ENCODE measurements around the gene PBX2. TPM values are rescaled to one million over a fixed set of nuclear protein-coding genes. Genes with fewer than 3 reads are reported as not detected.

Gene PBX2
- total and polyA plus RNA-seq, 4 donors: 1.5 to 52.5 (median 18.7) TPM

GRCh38 chr6:32203426-32204267 is 13.6 kb upstream of the PBX2 start:
- no peak overlapping the region for H3K27ac ChIP-seq (ENCODE audit: low read depth in 1 of 2, low read length in 2 of 2)

GRCh38 chr6:32202186-32202585 is 12.2 kb upstream of the PBX2 start:
- no peaks in the 10 kb centered on the region for H3K36me3 ChIP-seq (ENCODE audit: control insufficient read depth in 4 of 4, insufficient read depth in 3 of 4, low read depth in 1 of 4, low read length in 3 of 4)
- no peak overlapping the region for H3K9ac ChIP-seq (ENCODE audit: low read depth in 1 of 2, low read length in 2 of 2)
- H3K27me3 ChIP-seq (ENCODE audit: control insufficient read depth in 4 of 4, insufficient read depth in 4 of 4, low read length in 3 of 4): no peaks in the 10 kb centered on the region
- no peak for DNase-seq (ENCODE audit: low spot score)
- no peaks in the 10 kb centered on the region for H3K9me3 ChIP-seq (ENCODE audit: control insufficient read depth in 4 of 4, low read length in 3 of 4)
- 83% methylated on average over 9 of the region's 9 CpGs for WGBS
- no peak overlapping the region for H3K27ac ChIP-seq (ENCODE audit: low read depth in 1 of 2, low read length in 2 of 2)
- H3K4me3 ChIP-seq (ENCODE audit: low read depth in 1 of 3, low read length in 3 of 3): no peak overlapping the region
- peaks cover 0 to 2% (median under 1%) of the 10 kb centered on the region in 4 donors for H3K4me1 ChIP-seq (ENCODE audit: control insufficient read depth in 4 of 4, insufficient read depth in 4 of 4, low read length in 3 of 4)
- TF ChIP-seq CTCF (IDR thresholded peaks at IDR 0.05; ENCODE audit: low read depth, low read length, missing input control): no peak
- no peak for TF ChIP-seq FOXA1 (IDR thresholded peaks at IDR 0.05)
- no peak for TF ChIP-seq YY1 (IDR thresholded peaks at IDR 0.05)
- TF ChIP-seq HNF4G (IDR thresholded peaks at IDR 0.05): no peak
- no peak for TF ChIP-seq RAD21 (IDR thresholded peaks at IDR 0.05)
- TF ChIP-seq JUND (IDR thresholded peaks at IDR 0.05): no peak
- TF ChIP-seq EGR1 (IDR thresholded peaks at IDR 0.05; ENCODE audit: low read depth in 2 of 2): no peak
- no peak for TF ChIP-seq ZBTB33 (IDR thresholded peaks at IDR 0.05)
- TF ChIP-seq RXRA (IDR thresholded peaks at IDR 0.05): no peak
- TF ChIP-seq TAF1 (conservative IDR thresholded peaks at IDR 0.05): no peak

More at GRCh38 chr6:32203426-32204267, 13.6 kb upstream of the PBX2 start:
- H3K4me3 ChIP-seq (ENCODE audit: low read depth in 1 of 3, low read length in 3 of 3): no peak overlapping the region
- no peaks in the 10 kb centered on the region for H3K36me3 ChIP-seq (ENCODE audit: control insufficient read depth in 4 of 4, insufficient read depth in 3 of 4, low read depth in 1 of 4, low read length in 3 of 4)
- no peaks in the 10 kb centered on the region for H3K9me3 ChIP-seq (ENCODE audit: control insufficient read depth in 4 of 4, low read length in 3 of 4)
- H3K9ac ChIP-seq (ENCODE audit: low read depth in 1 of 2, low read length in 2 of 2): no peak overlapping the region
- no peaks in the 10 kb centered on the region for H3K4me1 ChIP-seq (ENCODE audit: control insufficient read depth in 4 of 4, insufficient read depth in 4 of 4, low read length in 3 of 4)
- DNase-seq (ENCODE audit: low spot score): no peak
- no peaks in the 10 kb centered on the region for H3K27me3 ChIP-seq (ENCODE audit: control insufficient read depth in 4 of 4, insufficient read depth in 4 of 4, low read length in 3 of 4)
- WGBS: 77% methylated on average over 9 of the region's 9 CpGs
- no peak for TF ChIP-seq SP1 (IDR thresholded peaks at IDR 0.05)
- no peak for TF ChIP-seq RAD21 (IDR thresholded peaks at IDR 0.05)
- TF ChIP-seq EGR1 (IDR thresholded peaks at IDR 0.05; ENCODE audit: low read depth in 2 of 2): no peak
- TF ChIP-seq ZBTB33 (IDR thresholded peaks at IDR 0.05): no peak
- no peak for TF ChIP-seq RXRA (IDR thresholded peaks at IDR 0.05)
- no peak for TF ChIP-seq NR2F2 (IDR thresholded peaks at IDR 0.05)
- TF ChIP-seq REST (IDR thresholded peaks at IDR 0.05): no peak
- TF ChIP-seq JUND (IDR thresholded peaks at IDR 0.05): no peak
- TF ChIP-seq ATF3 (IDR thresholded peaks at IDR 0.05): no peak
- no peak for TF ChIP-seq YY1 (IDR thresholded peaks at IDR 0.05)
- no peak for TF ChIP-seq GABPA (IDR thresholded peaks at IDR 0.05 in 1 of 2, conservative IDR thresholded peaks at IDR 0.05 in 1 of 2)
- TF ChIP-seq FOXA2 (IDR thresholded peaks at IDR 0.05): no peak
